ENCODE measurements around the gene MAGI2.

MAGI2 gene

GRCh38 chr7:78842068-78842467 is 611.4 kb downstream of the MAGI2 start:
- Histone ChIP-seq H3K4me3 (ENCODE audit: low read length, poor library complexity, severe bottlenecking) (no peak overlapping the region), H3K36me3 (ENCODE audit: insufficient read depth, low read length) (no peaks in the 10 kb centered on the region)
- TF ChIP-seq CTCF (conservative IDR thresholded peaks at IDR 0.05; ENCODE audit: low read length) (no peak), EZH2phosphoT487 (IDR thresholded peaks at IDR 0.05; ENCODE audit: borderline replicate concordance) (no peak)

GRCh38 chr7:78835897-78836296 is 617.6 kb downstream of the MAGI2 start:
- TF ChIP-seq EZH2phosphoT487 (IDR thresholded peaks at IDR 0.05; ENCODE audit: borderline replicate concordance), result no peak
- no peak for TF ChIP-seq CTCF (conservative IDR thresholded peaks at IDR 0.05; ENCODE audit: low read length)
- H3K9ac ChIP-seq (ENCODE audit: low read depth, low read length, poor library complexity, severe bottlenecking), result no peak overlapping the region
- H3K4me3 ChIP-seq (ENCODE audit: low read length, poor library complexity, severe bottlenecking), result no peak overlapping the region

More at GRCh38 chr7:78842068-78842467, 611.4 kb downstream of the MAGI2 start:
- Histone ChIP-seq H3K9me3 (ENCODE audit: insufficient read depth, low read depth, low read length) (no peaks in the 10 kb centered on the region), H3K9ac (ENCODE audit: low read depth, low read length, poor library complexity, severe bottlenecking) (no peak overlapping the region), H3K4me1 (ENCODE audit: insufficient read depth, low read length, poor library complexity, severe bottlenecking) (no peaks in the 10 kb centered on the region), H2AFZ (ENCODE audit: low read length) (no peak overlapping the region), H3K4me2 (ENCODE audit: low read depth, low read length, poor library complexity, severe bottlenecking) (no peak overlapping the region), H3K27me3 (ENCODE audit: insufficient read depth, low read length, poor library complexity, severe bottlenecking) (no peaks in the 10 kb centered on the region), H3K9me2 (replicated peaks; ENCODE audit: low read depth, low read length) (no peaks in the 10 kb centered on the region), H3K79me2 (ENCODE audit: insufficient read depth, low read length) (no peaks in the 10 kb centered on the region), H4K20me1 (ENCODE audit: insufficient read depth, low read length, poor library complexity, severe bottlenecking) (no peaks in the 10 kb centered on the region), H3F3A (ENCODE audit: low read depth) (no peaks in the 10 kb centered on the region)

GRCh38 chr7:78828317-78828716 is 625.1 kb downstream of the MAGI2 start:
- Histone ChIP-seq H3K27me3 (ENCODE audit: insufficient read depth, low read length, poor library complexity, severe bottlenecking) (no peaks in the 10 kb centered on the region), H3K4me1 (ENCODE audit: insufficient read depth, low read length, poor library complexity, severe bottlenecking) (no peaks in the 10 kb centered on the region), H3K9me3 (ENCODE audit: insufficient read depth, low read depth, low read length) (no peaks in the 10 kb centered on the region), H3K4me2 (ENCODE audit: low read depth, low read length, poor library complexity, severe bottlenecking) (no peak overlapping the region), H3F3A (ENCODE audit: low read depth) (no peaks in the 10 kb centered on the region), H3K9ac (ENCODE audit: low read depth, low read length, poor library complexity, severe bottlenecking) (no peak overlapping the region), H3K4me3 (ENCODE audit: low read length, poor library complexity, severe bottlenecking) (no peak overlapping the region), H2AFZ (ENCODE audit: low read length) (no peak overlapping the region), H3K36me3 (ENCODE audit: insufficient read depth, low read length) (no peaks in the 10 kb centered on the region), H4K20me1 (ENCODE audit: insufficient read depth, low read length, poor library complexity, severe bottlenecking) (no peaks in the 10 kb centered on the region), H3K79me2 (ENCODE audit: insufficient read depth, low read length) (no peaks in the 10 kb centered on the region), H3K9me2 (replicated peaks; ENCODE audit: low read depth, low read length) (no peaks in the 10 kb centered on the region)
- no peak for TF ChIP-seq CTCF (conservative IDR thresholded peaks at IDR 0.05; ENCODE audit: low read length)
- TF ChIP-seq EZH2phosphoT487 (IDR thresholded peaks at IDR 0.05; ENCODE audit: borderline replicate concordance), result no peak

More at GRCh38 chr7:78835897-78836296, 617.6 kb downstream of the MAGI2 start:
- H3F3A ChIP-seq (ENCODE audit: low read depth), result no peaks in the 10 kb centered on the region
- no peaks in the 10 kb centered on the region for H4K20me1 ChIP-seq (ENCODE audit: insufficient read depth, low read length, poor library complexity, severe bottlenecking)
- no peak overlapping the region for H2AFZ ChIP-seq (ENCODE audit: low read length)
- H3K4me1 ChIP-seq (ENCODE audit: insufficient read depth, low read length, poor library complexity, severe bottlenecking), result no peaks in the 10 kb centered on the region
- no peaks in the 10 kb centered on the region for H3K27me3 ChIP-seq (ENCODE audit: insufficient read depth, low read length, poor library complexity, severe bottlenecking)
- no peaks in the 10 kb centered on the region for H3K79me2 ChIP-seq (ENCODE audit: insufficient read depth, low read length)
- H3K9me2 ChIP-seq (replicated peaks; ENCODE audit: low read depth, low read length), result no peaks in the 10 kb centered on the region
- H3K9me3 ChIP-seq (ENCODE audit: insufficient read depth, low read depth, low read length), result no peaks in the 10 kb centered on the region
- H3K36me3 ChIP-seq (ENCODE audit: insufficient read depth, low read length), result no peaks in the 10 kb centered on the region
- H3K4me2 ChIP-seq (ENCODE audit: low read depth, low read length, poor library complexity, severe bottlenecking), result no peak overlapping the region

All from Loucy (cell line).